ENCODE results near the gene CHSY1.

- TF ChIP-seq CTCF (IDR thresholded peaks at IDR 0.05) (no peak), POLR2A (IDR thresholded peaks at IDR 0.05) (no peak)
These were observed 101.2 kb downstream of the CHSY1 start for GRCh38 chr15:101150723-101151040.

All from heart left ventricle (tissue), 13 donors.